CD4-positive, alpha-beta T cell treated with Interleukin-10 for 1 hour (primary cell): Measurements from ENCODE around the gene EPHB4.
A peak's percentile ranks its signal among the peaks of the same experiment; 100 is the strongest.
"Not testable (repeated sequence)": the region's sequence is repeated elsewhere in the genome, so short reads cannot be mapped to it uniquely, and the experiment has no call there.

Source experiments
- DNase-seq: peaks from one replicate; pipeline ENCODE4 v3.0.0-alpha.2; 2020

EPHB4 gene

DNA sequence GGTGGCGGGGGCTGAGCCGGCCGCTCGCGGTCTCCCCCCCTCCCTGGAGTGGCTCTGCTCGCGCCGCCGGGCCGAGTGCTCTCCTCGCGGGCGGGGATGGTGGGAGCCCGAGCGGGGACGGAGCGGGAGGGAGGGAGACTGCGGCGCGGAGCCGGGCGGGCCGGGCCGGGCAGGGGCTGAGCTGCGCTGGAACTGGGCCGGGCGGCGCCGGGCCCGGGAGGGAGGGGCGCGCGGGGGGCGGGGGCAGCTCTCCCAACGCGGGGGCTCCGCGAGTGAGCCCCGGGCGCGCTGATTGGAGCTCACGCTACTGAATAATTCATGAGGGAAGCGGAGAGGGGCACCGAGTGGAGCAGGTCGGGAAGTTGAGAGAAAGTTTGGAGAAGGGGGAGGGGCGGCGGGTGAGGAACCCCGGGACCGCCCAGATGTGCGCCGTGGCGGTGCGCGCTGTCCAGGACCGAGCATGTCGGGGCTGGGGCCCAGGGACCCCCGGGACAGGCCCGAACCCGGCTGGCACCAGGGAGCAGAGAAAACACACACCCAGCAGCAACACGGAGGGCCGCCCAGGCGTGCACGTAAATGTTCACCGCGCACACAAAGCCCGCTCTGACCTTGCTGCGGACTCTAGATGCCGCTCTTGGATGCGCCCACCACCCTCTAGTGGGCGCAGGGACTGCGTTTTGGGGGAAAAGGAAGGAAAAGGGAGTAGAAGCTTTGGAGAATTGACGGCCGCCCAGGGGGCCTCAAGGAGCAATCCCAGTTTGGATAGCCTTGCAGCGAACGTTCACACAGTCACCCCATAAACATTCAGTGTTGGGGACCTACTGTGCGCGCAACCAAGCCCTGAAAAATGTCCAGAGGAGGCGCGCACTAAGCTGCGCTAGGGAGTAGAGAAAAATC, at the start of gene EPHB4:
TSS of gene EPHB4 (minus strand) at position 194 of the 897 bp plus-strand sequence. CDS start 493 bp downstream, outside the sequence.
- DNase-seq = no peak

DNA sequence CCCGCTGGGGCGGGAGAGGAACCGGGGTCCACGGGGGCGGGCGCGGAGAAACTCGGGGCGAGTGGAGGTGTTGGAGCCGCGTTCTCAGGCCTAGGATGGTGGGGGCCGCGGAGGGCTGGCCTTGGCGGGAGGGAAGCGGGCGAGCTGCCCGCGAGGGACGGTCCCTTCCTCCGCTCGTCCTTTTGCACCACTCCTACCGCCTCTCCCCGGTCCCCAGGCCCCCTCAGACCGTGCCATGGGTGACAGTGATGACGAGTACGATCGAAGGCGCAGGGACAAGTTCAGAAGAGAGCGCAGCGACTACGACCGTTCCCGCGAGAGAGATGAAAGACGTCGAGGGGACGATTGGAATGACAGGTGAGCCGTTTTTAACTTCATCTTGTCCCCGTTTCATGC, 48.0 kb upstream of the EPHB4 start:
- DNase-seq = peak; percentile 35

DNA sequence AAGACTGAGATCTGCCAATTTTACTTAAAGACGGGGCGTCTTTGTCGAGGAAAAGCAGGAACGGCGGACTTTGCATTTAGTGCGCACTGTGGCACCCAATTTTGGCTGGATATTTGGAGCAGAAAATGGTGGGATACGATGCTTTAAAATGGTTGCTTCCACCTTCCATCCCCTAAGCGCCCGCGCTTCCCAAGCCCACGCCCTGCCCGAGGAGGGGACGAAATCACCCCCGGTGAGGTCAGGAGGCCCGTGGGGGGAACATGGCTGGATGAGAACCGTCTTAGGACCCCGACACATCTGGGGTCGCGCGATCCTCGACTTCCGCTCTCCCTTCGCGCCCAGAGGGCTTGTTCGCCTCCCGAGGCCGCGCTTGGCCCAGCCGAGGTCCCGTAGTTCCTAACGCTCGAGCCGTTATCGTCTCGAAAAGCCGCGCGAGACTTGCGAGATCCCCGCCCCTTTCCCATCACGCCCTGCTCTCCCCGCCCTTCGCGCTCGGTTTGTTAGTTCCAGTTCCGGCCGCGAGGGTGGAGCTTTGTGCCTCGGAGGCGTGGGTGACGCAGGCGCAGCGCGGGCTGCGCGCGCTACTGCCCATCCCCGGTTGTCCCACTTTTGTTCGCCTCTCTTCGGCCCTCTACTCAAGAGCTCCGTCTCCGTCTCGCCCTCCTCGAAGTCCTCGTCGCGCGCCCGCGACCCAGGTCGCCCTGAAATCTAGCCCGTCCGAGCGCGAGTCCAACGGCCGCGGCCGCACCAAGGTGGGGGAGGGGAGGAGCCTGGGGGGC, 47.4 kb upstream of the EPHB4 start, which contains the start of gene SRRT:
TSS of gene SRRT (plus strand) at position 527 of the 779 bp plus-strand sequence. CDS start 488 bp downstream, outside the sequence.
- peak; percentile 99 for DNase-seq

DNA sequence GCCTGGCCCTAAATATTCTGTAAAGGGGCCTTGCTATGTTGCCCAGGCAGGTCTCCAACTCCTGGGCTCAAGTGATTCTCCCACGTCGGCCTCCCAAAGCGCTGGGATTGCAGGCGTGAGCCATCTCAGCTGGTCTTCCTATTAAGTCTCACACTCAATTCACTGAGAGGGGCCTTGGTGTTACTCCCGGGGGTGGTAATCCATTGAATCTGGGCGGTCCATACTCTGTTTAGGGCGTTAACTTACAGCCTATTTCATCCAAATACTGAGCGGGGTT, 46.9 kb upstream of the EPHB4 start:
- DNase-seq = no peak

DNA sequence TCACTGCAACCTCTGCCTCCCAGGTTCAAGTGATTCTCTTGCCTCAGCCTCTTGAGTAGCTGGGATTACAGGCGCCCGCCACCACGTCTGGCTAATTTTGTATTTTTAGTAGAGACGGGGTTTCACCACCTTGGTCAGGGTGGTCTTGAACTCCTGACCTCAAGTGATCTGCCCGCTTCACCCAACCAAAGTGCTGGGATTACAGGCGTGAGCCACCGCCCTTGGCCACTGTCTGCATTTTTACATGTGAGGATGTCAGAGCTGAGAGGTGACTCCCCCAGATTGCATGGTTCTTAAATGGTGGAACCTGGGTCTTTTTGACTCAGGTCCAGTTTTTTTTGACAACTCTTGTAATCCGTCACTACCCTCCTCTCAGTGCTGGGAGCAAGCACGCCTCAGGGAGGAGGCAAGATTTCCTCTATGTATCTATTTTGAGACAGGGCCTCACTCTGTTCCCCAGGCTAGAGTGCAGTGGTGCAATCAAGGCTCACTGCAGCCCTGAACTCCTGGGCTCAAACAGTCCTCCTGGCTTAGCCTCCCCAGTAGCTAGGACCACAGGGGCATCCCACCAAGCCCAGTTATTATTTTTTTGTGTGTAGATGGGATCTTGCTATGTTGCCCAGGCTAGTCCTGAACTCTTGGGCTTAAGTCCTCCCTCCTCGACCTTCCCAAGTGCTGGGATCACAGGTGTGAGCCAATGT, 46.4 kb upstream of the EPHB4 start:
- DNase-seq = no peak

DNA sequence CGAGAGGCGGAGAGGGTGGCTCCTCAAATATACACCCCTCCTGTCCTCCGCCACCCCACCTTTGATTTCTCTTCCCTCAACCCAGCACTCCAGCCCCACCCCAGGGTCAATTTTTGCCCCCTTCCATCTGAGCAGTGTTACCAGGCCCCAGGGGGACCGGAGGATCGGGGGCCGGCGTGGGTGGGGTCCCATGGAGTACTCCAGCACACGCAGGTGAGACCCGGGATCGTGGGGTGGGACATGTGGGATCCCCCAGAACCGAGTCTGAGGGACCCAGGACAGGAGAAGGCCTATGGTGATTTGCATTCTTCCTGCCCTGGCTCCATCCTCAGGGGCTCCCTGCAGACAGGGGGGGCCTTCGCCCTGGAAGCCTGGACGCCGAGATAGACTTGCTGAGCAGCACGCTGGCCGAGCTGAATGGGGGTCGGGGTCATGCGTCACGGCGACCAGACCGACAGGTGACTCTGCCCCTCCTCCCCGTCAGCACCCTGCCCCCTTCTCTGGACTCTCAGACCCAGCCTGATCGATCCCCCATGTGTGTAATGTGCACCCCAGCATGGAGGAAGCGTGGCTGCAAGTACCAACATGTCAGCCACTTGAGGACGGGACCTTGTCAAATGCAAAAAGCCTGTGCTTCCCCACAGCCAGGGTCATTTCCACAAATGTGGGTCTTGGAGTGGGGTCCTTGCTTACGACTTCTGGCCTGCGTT, 40.6 kb upstream of the EPHB4 start:
- no peak for DNase-seq

DNA sequence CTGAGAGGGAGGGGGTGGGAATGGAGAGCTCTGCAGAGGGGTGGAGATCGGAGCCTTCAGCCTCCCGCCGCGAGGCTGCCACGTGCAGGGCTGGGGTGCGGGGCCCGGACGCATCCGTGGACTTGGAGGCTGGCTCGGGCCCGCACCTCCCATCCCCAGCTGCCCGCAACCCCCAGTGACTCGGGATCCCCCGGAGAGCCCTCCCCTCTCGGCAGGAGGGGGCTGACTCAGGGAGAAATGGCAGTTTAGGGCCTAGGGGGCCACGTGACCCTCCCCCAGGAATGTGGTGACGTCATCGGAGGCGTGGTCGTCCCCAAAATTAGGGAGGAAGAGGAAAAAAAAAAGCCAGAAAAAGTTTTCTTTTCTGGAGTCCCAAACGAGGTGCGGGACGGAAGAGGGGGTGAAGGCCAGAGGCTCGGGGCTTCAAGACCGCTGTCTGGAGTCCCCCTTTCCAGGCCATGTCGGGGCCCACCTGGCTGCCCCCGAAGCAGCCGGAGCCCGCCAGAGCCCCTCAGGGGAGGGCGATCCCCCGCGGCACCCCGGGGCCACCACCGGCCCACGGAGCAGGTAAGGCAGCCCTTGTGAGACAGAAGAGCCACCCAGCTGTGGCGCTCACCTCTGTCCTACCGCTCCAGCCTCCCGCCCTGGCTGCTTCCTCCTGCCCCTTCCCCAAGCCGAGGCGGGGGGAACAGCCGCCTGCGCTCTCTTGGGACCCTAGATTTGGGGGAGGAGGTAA, 39.9 kb upstream of the EPHB4 start, which contains the start of gene TRIP6:
TSS of gene TRIP6 (plus strand) at position 348 of the 736 bp plus-strand sequence. CDS start at position 459, 111 bp downstream.
- peak; percentile 53 for DNase-seq

DNA sequence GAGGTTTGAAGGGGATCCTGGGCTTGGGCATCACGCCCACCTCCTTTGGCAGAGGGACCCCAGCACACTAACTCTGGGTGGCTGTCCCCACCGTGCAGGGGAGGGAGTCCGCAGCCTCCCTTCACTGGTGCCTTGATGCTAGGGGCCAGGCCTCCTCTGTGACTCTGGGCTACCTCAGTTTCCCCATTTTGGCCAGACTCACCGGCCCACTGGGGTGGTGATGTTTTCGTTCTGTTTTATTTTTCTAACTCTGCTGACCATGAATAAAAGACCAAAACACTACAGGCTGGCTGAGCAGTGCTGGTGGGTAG, 39.4 kb upstream of the EPHB4 start:
- DNase-seq = no peak

DNA sequence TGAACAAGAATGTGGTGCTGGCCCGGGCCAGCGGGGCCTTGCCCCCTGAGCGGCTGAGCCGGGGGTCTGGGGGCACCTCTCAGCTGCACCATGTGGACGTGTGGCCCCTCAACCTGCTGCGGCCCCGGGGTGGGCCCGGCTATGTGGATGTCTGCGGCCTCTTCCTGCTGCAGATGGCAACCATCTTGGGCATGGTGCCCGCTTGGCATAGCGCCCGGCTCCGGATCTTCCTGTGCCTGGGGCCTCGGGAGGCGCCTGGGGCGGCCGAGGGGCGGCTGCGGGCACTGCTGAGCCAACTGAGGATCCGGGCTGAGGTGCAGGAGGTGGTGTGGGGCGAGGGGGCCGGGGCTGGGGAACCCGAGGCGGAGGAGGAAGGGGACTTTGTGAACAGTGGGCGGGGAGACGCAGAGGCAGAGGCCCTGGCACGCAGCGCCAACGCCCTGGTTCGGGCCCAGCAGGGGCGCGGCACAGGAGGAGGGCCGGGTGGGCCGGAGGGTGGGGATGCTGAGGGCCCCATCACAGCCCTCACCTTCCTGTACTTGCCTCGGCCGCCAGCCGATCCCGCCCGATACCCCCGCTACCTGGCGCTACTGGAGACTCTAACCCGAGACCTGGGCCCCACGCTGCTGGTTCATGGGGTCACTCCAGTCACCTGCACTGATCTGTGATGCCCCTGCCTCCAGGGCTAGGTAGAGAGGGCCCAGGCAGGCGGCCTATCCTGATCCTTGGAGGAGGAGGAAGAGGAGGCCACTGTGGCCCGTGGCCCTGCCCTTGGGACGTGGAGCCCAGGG, 38.8 kb upstream of the EPHB4 start:
- no peak for DNase-seq

DNA sequence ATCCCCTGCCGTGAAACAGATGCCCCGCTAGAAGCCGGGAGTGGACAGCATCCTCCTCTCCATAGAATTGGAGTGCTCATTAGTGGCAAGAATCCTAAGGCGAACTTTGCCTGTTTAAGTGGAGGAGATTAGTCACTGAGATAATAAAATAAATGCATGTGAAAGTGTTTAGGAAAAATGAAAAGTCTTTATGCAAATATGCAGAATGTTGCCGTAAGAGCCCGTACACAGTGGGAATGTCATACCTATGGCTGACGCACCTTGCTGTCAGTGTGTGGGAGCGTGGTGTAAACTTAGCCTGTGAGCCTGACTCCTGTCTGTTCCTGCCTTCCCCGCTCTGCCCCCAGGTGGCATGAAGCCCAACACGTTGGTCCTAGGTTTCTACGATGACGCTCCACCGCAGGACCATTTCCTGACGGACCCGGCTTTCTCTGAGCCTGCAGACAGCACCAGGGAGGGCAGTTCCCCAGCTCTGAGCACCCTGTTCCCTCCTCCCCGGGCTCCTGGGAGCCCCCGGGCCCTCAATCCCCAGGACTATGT, 38.1 kb upstream of the EPHB4 start:
- no peak for DNase-seq

DNA sequence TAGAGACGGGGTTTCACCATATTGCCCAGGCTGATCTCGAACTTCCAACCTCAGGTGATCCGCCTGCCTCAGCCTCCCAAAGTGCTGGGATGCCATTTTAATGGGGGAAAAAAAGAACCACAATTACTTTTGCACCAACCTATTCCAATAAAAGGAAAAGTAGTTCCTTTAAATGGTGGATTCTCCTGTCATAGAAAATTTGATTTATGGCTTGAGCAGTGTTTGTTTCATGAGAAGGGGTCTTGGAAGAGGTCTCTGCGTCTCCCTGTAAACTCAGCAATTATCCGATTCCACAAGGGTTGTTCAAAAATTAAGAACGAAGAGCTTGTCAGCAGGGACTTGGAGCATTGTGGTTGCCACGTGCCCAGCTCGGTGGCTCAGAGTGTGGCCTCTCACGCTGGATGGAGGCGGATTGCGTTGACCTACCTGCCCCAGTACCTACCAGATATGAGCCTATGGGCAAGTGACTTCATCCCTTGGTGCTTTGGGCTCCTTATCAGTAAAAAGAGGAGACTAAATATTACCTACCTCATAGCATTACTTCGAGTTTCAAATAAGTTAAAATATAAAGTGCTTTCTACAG, 37.0 kb upstream of the EPHB4 start:
- no peak for DNase-seq

DNA sequence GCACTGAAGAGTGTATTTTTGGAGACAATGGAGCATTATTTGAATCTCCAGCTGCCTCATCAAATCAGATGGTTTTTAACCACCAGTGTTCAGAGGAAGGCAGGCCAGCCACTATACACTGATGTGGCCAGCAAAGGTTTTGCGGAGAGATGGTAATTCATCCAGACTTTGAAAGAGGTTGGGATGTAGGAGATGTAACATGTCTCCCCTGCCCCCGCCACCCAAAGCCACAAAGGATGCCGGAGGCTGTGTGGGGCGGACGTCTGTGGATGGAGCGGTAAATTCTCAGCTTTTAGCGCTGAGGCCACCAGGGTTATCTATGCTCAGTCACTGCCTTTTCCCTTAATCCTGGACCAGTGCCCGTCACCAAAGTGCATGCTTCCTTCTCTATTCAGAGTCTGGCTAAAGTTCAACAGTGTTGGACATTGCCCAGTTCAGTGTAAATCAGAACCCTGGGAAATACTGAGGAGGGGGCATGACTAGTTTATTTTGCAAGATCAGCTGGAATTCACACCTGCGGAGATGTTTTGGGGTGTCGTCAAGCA, 36.2 kb upstream of the EPHB4 start:
- DNase-seq = no peak

DNA sequence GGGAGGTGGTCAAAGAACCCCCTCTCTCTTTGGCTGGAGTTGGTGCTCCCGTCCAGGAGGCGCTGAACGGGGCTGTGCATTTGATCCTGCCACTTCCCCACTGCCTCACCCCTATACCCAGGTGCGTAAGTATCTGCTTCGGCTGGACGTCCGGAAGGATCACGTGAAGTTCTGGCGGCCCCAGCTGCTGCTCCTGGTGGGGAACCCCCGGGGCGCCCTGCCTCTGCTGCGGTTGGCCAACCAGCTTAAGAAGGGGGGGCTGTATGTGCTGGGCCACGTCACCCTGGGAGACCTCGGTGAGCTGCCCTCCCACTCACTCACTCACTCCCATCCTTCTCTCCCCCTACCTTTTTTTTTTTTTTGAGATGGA, 34.3 kb upstream of the EPHB4 start:
- DNase-seq = no peak

DNA sequence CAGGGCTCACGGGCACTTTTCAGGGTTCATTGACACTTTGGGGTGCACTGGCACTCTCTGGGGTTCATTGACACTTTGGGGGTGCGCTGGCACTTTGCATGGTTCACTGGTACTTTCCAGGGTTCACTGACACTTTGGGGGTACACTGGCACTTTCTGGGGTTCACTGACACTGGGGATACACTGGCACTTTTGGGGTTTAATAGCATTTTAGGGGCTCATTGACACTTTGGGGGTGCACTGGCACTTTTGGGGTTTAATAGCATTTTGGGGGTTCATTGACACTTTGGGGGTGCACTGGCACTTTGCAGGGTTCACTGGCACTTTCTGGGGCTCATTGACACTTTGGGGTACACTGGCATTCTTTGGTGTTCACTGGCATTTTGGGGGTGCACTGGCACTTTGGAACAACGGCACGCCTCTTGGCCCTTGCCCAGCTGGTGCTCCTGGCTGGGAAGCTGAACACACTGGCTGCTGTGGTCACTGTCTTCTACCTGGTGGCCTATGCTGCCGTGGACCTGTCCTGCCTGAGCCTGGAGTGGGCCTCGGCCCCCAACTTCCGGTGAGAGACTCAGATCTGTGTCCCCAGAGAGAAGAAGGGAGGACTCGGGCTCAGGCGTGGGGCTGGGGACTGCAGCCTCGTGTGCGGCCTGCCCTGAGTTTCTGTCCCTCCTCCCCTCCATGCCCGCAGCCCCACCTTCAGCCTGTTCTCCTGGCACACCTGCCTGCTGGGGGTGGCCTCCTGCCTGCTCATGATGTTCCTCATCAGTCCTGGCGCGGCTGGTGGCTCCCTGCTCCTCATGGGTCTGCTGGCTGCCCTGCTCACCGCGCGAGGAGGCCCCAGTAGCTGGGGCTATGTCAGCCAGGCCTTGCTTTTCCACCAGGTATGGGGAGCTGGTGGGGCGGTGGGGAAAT, 33.6 kb upstream of the EPHB4 start:
- DNase-seq = no peak

DNA sequence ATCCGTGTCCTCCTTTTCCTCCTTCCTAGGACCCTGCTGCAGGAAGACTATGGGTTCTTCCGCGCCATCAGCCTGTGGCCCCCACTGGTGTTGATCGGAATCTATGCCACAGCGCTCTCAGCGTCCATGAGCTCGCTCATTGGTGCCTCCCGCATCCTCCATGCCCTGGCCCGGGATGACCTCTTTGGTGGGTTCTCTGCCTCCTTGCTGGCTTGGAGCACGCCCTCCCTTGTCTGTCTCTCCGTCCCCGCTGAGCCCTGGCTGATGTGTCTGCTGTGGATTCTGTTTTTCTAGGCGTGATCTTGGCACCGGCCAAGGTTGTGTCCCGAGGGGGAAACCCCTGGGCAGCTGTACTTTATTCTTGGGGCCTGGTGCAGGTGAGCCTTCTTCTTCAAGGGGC, 32.5 kb upstream of the EPHB4 start:
- DNase-seq = no peak

DNA sequence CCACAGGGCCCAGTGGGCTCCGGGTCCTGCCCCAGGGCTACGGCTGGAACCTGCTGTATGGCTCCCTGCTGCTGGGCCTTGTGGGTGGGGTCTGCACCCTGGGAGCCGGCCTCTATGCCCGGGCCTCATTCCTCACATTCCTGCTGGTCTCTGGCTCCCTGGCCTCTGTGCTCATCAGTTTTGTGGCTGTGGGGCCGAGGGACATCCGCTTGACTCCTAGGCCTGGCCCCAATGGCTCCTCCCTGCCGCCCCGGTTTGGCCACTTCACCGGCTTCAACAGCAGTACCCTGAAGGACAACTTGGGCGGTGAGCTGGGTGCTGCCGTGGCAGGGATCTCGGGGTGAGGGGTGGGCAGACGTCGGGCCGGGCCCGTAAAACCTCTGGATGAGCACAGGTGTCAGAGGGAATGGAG, 29.6 kb upstream of the EPHB4 start:
- DNase-seq = no peak

DNA sequence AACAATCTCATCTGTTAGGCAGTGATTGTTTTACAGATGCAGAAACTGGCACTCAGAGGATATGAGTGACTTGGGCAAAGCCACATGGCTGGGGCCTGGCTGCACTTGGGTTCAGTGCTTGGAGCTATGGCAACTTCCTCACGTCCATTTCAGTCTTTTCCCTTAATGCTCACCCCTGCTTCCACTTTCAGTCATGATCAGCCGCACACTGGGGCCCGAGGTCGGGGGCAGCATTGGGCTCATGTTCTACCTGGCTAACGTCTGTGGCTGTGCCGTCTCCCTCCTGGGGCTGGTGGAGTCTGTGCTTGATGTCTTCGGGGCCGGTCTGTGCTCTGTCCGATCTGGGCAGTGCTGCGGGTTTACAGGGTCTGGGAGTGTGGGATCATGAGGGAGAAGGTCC, 28.2 kb upstream of the EPHB4 start:
- DNase-seq = no peak

DNA sequence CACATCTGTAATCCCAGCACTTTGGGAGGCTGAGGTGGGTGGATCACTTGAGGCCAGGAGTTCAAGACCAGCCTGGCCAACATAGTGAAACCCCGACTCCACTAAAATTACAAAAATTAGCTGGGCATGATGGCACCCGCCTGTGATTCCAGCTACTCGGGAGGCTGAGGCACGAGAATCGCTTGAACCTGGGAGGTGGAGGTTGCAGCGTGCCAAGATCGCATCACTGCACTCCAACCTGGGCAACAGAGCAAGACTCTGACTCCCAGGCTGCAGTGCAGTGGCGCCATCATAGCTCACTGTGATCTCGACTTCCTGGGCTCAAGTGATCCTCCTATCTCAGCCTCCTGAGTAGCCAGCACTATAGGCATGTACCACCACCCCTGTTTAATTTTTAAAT, 27.6 kb upstream of the EPHB4 start:
- not testable (repeated sequence) for DNase-seq
